IMR-90 (cell line): ENCODE results near the gene TUBB6. TPM values are rescaled to one million over a fixed set of nuclear protein-coding genes. Genes with fewer than 3 reads are reported as not detected.

Experiments
- ATAC-seq: fragments of 200-7000 bp; cut with Tn5 transposase; 2 replicates; pipeline ENCODE4 v1.9.1; 2020; ENCODE audit warnings: low read depth, mild to moderate bottlenecking, moderate library complexity
- BruUV-seq: library from RNA; stranded (reverse); fragments of 400-500 nt; replicated peaks from 2 replicates; lab custom pipeline; 2021; lab: Mats Ljungman, UMichigan
- CTCF ChIA-PET: fragments of 300-600 bp; formaldehyde crosslinking; extraction: SDS; loops from one replicate; lab custom pipeline; 2021; ENCODE audit warnings: antibody characterized with exemption; lab: Yijun Ruan, JAX
- POLR2A ChIA-PET: fragments of 300-600 bp; sonication (Branson Sonifier 250); formaldehyde crosslinking; loops from one replicate; lab custom pipeline; 2022; ENCODE audit warnings: antibody characterized with exemption; ENCODE audit not compliant: unreplicated experiment; lab: Charles Lee
- DNase-seq: peaks from one replicate; pipeline ENCODE4 v3.0.0; 2013
- H2AFZ ChIP-seq: replicated peaks from 2 replicates; pipeline ENCODE3; 2013; ENCODE audit warnings: low read length, mild to moderate bottlenecking; ENCODE audit not compliant: poor library complexity
- H2AK5ac ChIP-seq: 2 replicates; pipeline ENCODE4 v1.6.1; 2013; ENCODE audit warnings: low read depth, low read length, inconsistent platforms
- H2AK9ac ChIP-seq: replicated peaks from 2 replicates; pipeline ENCODE3; 2013; ENCODE audit warnings: mild to moderate bottlenecking, low read depth, low read length, moderate library complexity; ENCODE audit not compliant: poor library complexity
- H2BK120ac ChIP-seq: 2 replicates; pipeline ENCODE4 v1.6.1; 2013; ENCODE audit warnings: low read depth, low read length, inconsistent platforms
- H2BK15ac ChIP-seq: 3 replicates; pipeline ENCODE4 v1.6.1; 2013; ENCODE audit warnings: low read depth, low read length, inconsistent platforms
- H2BK20ac ChIP-seq: 2 replicates; pipeline ENCODE4 v1.6.1; 2013; ENCODE audit warnings: low read depth, mild to moderate bottlenecking, inconsistent platforms, low read length, moderate library complexity
- H2BK5ac ChIP-seq: 2 replicates; pipeline ENCODE4 v1.6.1; 2013; ENCODE audit warnings: mild to moderate bottlenecking, low read depth, low read length, inconsistent platforms; ENCODE audit not compliant: poor library complexity, severe bottlenecking
- H3K14ac ChIP-seq: replicated peaks from 2 replicates; pipeline ENCODE4 v1.6.1; 2013; ENCODE audit warnings: low read depth, low read length, inconsistent platforms
- H3K18ac ChIP-seq: 2 replicates; pipeline ENCODE4 v1.6.1; 2013; ENCODE audit warnings: low read depth, low read length, control low read depth
- H3K23ac ChIP-seq: 2 replicates; pipeline ENCODE4 v1.6.1; 2013; ENCODE audit warnings: low read depth, low read length, inconsistent platforms
- H3K27ac ChIP-seq: 2 replicates; pipeline ENCODE4 v1.5.1; 2013; ENCODE audit warnings: mild to moderate bottlenecking, control low read depth, low read length; ENCODE audit not compliant: insufficient read depth
- H3K27me3 ChIP-seq: 2 replicates; pipeline ENCODE4 v1.6.1; 2013; ENCODE audit warnings: low read length; ENCODE audit not compliant: control insufficient read depth, insufficient read depth
- H3K36me3 ChIP-seq: 2 replicates; pipeline ENCODE4 v1.6.1; 2013; ENCODE audit warnings: low read length, mixed read lengths; ENCODE audit not compliant: control insufficient read depth, insufficient read depth
- H3K4ac ChIP-seq: 2 replicates; pipeline ENCODE4 v1.6.1; 2013; ENCODE audit warnings: low read depth, low read length, inconsistent platforms
- H3K4me1 ChIP-seq: 2 replicates; pipeline ENCODE4 v1.6.1; 2013; ENCODE audit warnings: low read length, mixed read lengths; ENCODE audit not compliant: control insufficient read depth, insufficient read depth
- H3K4me2 ChIP-seq: 2 replicates; pipeline ENCODE4 v1.6.1; 2013; ENCODE audit warnings: low read depth, mild to moderate bottlenecking, control low read depth, low read length, moderate library complexity
- H3K4me3 ChIP-seq: 2 replicates; pipeline ENCODE4 v1.5.1; 2013; ENCODE audit warnings: low read depth, mild to moderate bottlenecking, control low read depth, low read length, moderate library complexity; ENCODE audit not compliant: insufficient read depth
- H3K56ac ChIP-seq: 2 replicates; pipeline ENCODE4 v1.6.1; 2013; ENCODE audit warnings: low read length, inconsistent platforms; ENCODE audit not compliant: insufficient read depth; ENCODE audit errors: extremely low read depth
- H3K79me1 ChIP-seq, 2 experiments: 2 replicates each; pipeline ENCODE4 v1.6.1; 2013; ENCODE audit warnings: low read length in 2 of 2, inconsistent platforms in 1 of 2, low read depth in 1 of 2
- H3K9ac ChIP-seq: 2 replicates; pipeline ENCODE4 v1.6.1; 2013; ENCODE audit warnings: low read depth, low read length, control low read depth
- H3K9me1 ChIP-seq: 2 replicates; pipeline ENCODE4 v1.6.1; 2013; ENCODE audit warnings: low read length, inconsistent platforms; ENCODE audit not compliant: insufficient read depth
- H3K9me3 ChIP-seq: 2 replicates; pipeline ENCODE4 v1.6.1; 2013; ENCODE audit warnings: low read length; ENCODE audit not compliant: control insufficient read depth, insufficient read depth
- H4K20me1 ChIP-seq: 2 replicates; pipeline ENCODE4 v1.6.1; 2013; ENCODE audit warnings: low read length, inconsistent platforms; ENCODE audit not compliant: insufficient read depth
- H4K5ac ChIP-seq: 2 replicates; pipeline ENCODE4 v1.6.1; 2013; ENCODE audit warnings: mild to moderate bottlenecking, low read depth, low read length, control low read depth
- H4K8ac ChIP-seq, 2 experiments: 2 replicates each; pipeline ENCODE4 v1.6.1; 2013; ENCODE audit warnings: low read depth in 2 of 2, low read length in 2 of 2, control low read depth in 1 of 2, inconsistent platforms in 1 of 2
- H4K91ac ChIP-seq: 2 replicates; pipeline ENCODE4 v1.6.1; 2013; ENCODE audit warnings: low read depth, low read length, inconsistent platforms; ENCODE audit not compliant: insufficient read depth
- CHD1 ChIP-seq: IDR thresholded peaks from 2 replicates; pipeline ENCODE4 v1.6.1; 2012; ENCODE audit warnings: low read depth, low read length, improper control_type of control experiment
- FOS ChIP-seq: fragments of 150-350 bp; IDR thresholded peaks from 2 replicates; pipeline ENCODE4 v1.6.1; 2016; ENCODE audit warnings: low read depth, low read length
- RFX5 ChIP-seq: IDR thresholded peaks from 2 replicates; pipeline ENCODE4 v1.8.0; 2012; ENCODE audit warnings: low read depth, mild to moderate bottlenecking, low read length, moderate library complexity
- whole genome bisulfite sequencing, 2 experiments: methylation state at CpG; one replicate each; pipeline versions ENCODE4 v1.1.5 to v1.1.7; 2013; ENCODE audit warnings: missing lambda C conversion rate in 2 of 2; ENCODE audit not compliant: insufficient read length in 1 of 2; ENCODE audit errors: extremely low coverage in 2 of 2; 5-methylcytosine and 5-hydroxymethylcytosine counted together
- dilution Hi-C: fragments of 300-500 bp; cut with HindIII; formaldehyde crosslinking; loops from one replicate; pipeline ENCODE4 v1.14.3; 2018; ENCODE audit warnings: low sequenced_read_pairs; ENCODE audit not compliant: unreplicated experiment
- in situ Hi-C: fragments of 300-500 bp; cut with MboI; formaldehyde crosslinking; loops from 3 replicates; pipeline ENCODE4 v1.14.3; 2019; ENCODE audit warnings: low sequenced_read_pairs, inconsistent platforms, mixed read lengths
- intact Hi-C: fragments of 100-400 bp; cut with micrococcal nuclease; formaldehyde crosslinking; loops from 2 replicates; pipeline ENCODE4 v1.10.0; 2022
- polyA plus RNA-seq, 3 experiments: library from polyadenylated mRNA; depleted of rRNA; stranded (reverse); fragments of >200 nt; gene quantifications; 2 replicates each; pipeline ENCODE4 v1.2.3, GENCODE V29; 2012; ENCODE audit warnings: low replicate concordance in 1 of 3
- total RNA-seq: library from RNA; depleted of rRNA; stranded (reverse); fragments of >200 nt; gene quantifications from 2 replicates; pipeline ENCODE4 v1.2.3, GENCODE V29; 2012

TUBB6 gene
- total and polyA plus RNA-seq, 2 of the 4 experiments (the other 2 are of a cell fraction): 927 to 1,040 TPM

GRCh38 chr18:12359515-12359927 lies 51.5 kb downstream of the TUBB6 start:
- peak; percentile 62 for DNase-seq
- no peak for TF ChIP-seq RFX5
- peak; percentile 32; the same call in 1 of the 2 replicates for TF ChIP-seq FOS
- TF ChIP-seq CHD1: no peak
- Histone ChIP-seq H3K4ac (no peak overlapping the region), H3K27me3 (no peaks in the 10 kb centered on the region), H2AFZ (no peak overlapping the region), H2AK9ac (no peak overlapping the region), H3K4me3 (no peak overlapping the region), H3K14ac (no peak overlapping the region), H3K23ac (no peak overlapping the region), H2BK5ac (no peak overlapping the region), H3K27ac (no peak overlapping the region), H2BK120ac (no peak overlapping the region), H4K91ac (no peak overlapping the region), H4K5ac (no peak overlapping the region), H2BK15ac (no peak overlapping the region), H3K79me1 (peaks cover 7 to 38% of the 10 kb centered on the region in 2 experiments; a peak in 3 of 4 replicates), H3K36me3 (peaks cover 38% of the 10 kb centered on the region), H2BK20ac (no peak overlapping the region), H3K4me2 (no peak overlapping the region), H4K8ac (no peak overlapping the region), H3K4me1 (no peaks in the 10 kb centered on the region), H3K9me3 (no peaks in the 10 kb centered on the region), H3K18ac (no peak overlapping the region), H2AK5ac (no peak overlapping the region), H3K9me1 (peaks cover 17% of the 10 kb centered on the region), H3K56ac (no peak overlapping the region), H4K20me1 (no peaks in the 10 kb centered on the region; the same call in 1 of the 2 replicates), H3K9ac (no peak overlapping the region)
- no peak for ATAC-seq
- ChIA-PET POLR2A (no interaction called here), CTCF (no interaction called here)
- dilution Hi-C loops (no loop called here), intact Hi-C loops (no loop called here), in situ Hi-C loops (no loop called here)
- WGBS, 2 experiments: no CpG with 5 or more reads among the region's 5 CpGs
- no TSS peak for BruUV-seq
